Left lung (tissue), 10 donors: Measurements from ENCODE around the gene POLA2. TPM values are rescaled to one million over a fixed set of nuclear protein-coding genes. Genes with fewer than 3 reads are reported as not detected.

Experiments used
- ATAC-seq: fragments of 200-7000 bp; cut with Tn5 transposase; one replicate; pipeline ENCODE4 v1.9.1; 2020; ENCODE audit warnings: moderate library complexity
- DNase-seq, 4 donors: peaks; one replicate each; pipeline ENCODE4 v3.0.0-alpha.2; 2013 to 2020
- H3K27ac ChIP-seq, 2 donors: fragments of 200-600 bp; sonication (generic) in 1 of 2; one replicate each; pipeline versions ENCODE4 v1.5.0 to v1.8.0; 2020 to 2021
- H3K27me3 ChIP-seq, 2 donors: fragments of 200-600 bp; sonication (generic) in 1 of 2; one replicate each; pipeline versions ENCODE4 v1.5.0 to v1.8.0; 2020 to 2021
- H3K36me3 ChIP-seq, 2 donors: fragments of 200-600 bp; sonication (generic) in 1 of 2; one replicate each; pipeline versions ENCODE4 v1.5.0 to v1.8.0; 2020 to 2021
- H3K4me1 ChIP-seq, 2 donors: fragments of 200-600 bp; one replicate each; pipeline ENCODE4 v1.8.0; 2021
- H3K4me3 ChIP-seq, 2 donors: fragments of 200-600 bp; sonication (generic) in 1 of 2; one replicate each; pipeline versions ENCODE4 v1.5.0 to v1.8.0; 2020 to 2021; ENCODE audit warnings: mild to moderate bottlenecking in 1 of 2
- H3K9me3 ChIP-seq, 2 donors: fragments of 200-600 bp; sonication (generic) in 1 of 2; one replicate each; pipeline versions ENCODE4 v1.5.0 to v1.8.0; 2020 to 2021
- CTCF ChIP-seq, 2 donors: fragments of 200-600 bp; sonication (generic) in 1 of 2; IDR thresholded peaks; one replicate each; pipeline versions ENCODE4 v1.5.0 to v1.8.0; 2021; ENCODE audit warnings: antibody characterized with exemption in 2 of 2
- intact Hi-C, 2 donors: fragments of 100-400 bp; cut with DNase I; formaldehyde crosslinking; loops; one replicate each; pipeline versions ENCODE4 v1.11.2 to v1.14.2; 2022
- polyA plus RNA-seq, 6 donors: library from polyadenylated mRNA; unstranded; fragments of 120-200 nt; gene quantifications; one replicate each; pipeline ENCODE4 v1.2.1, GENCODE V29; 2013; ENCODE audit not compliant: insufficient read length in 6 of 6
- total RNA-seq, 2 donors: library from RNA; stranded (reverse); fragmentation: NEBNext Ultra II Directional; extraction: Animal tissue kit (Norgen Biotek cat#: 25700); gene quantifications; one replicate each; pipeline ENCODE4 v1.2.1, GENCODE V29; 2021
- donor health status: DM: no; HTN: yes; CAD: no.
- donor health status: DM: no; HTN: no; CAD: no.

The POLA2 gene
- total and polyA plus RNA-seq, 8 donors: 9.4 to 30.2 (median 21.1) TPM

- Histone ChIP-seq H3K27me3 (peaks cover 0 to 9% of the 10 kb centered on the region in 2 donors), H3K9me3 (no peaks in the 10 kb centered on the region), H3K4me1 (peaks cover 24 to 85% of the 10 kb centered on the region in 2 donors), H3K27ac (no peak overlapping the region), H3K36me3 (no peaks in the 10 kb centered on the region), H3K4me3 (no peak overlapping the region)
- DNase-seq: peak in 1 of 4 donors; percentile 80
- ATAC-seq: no peak
- TF ChIP-seq CTCF (IDR thresholded peaks at IDR 0.05): no peak
- intact Hi-C loops: no loop called here
Measured at GRCh38 chr11:65311170-65311678, 49.5 kb downstream of the POLA2 start.

DNA sequence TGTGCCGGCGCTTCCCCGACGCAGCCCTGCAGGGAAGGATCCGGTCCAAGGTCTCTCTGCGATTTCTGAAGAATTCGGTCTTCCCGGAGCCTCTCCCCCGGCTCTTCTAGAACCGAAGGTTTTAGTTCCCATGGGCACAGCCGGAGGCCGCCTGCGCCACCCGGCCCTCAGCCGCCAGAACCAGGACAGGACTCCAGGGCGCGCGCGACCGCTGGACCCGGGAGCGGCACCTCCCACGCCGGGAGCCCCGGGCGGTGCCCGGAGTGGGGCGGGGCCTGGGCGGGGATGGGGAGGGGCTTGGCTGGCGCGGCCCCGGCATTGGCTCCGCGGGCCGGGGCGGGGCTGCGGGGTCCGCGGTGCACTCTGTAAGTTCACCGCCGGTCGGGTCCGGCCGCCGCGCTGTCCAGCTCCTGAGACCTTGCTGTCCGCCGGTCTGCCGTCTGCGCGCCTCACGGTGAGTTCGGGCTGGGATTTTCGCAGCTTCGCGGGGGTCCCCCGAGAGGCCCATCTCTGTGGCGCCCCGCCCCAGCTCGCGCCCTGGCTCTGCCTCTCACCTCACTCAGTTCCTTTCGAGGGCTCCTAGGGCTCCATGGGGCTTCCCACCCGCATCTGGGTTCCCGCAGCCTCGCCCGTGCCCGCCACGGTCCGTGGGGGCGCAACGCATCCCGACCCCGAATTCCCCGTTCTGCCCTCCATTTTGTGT, 52.9 kb downstream of the POLA2 start, which contains the start of gene CDC42EP2:
Gene CDC42EP2 (plus strand): TSS at position 366 of the 703 bp plus-strand sequence. CDS start 6,033 bp downstream, outside the sequence.
- Histone ChIP-seq H3K27ac (peak within 1 kb of the TSS; percentile 75 to 82), H3K4me3 (peak within 1 kb of the TSS; percentile 72 to 97), H3K36me3 (no peaks in the 10 kb centered on the region), H3K27me3 (peaks cover 0 to 9% of the 10 kb centered on the region in 2 donors), H3K9me3 (no peaks in the 10 kb centered on the region), H3K4me1 (peaks cover 34 to 85% of the 10 kb centered on the region in 2 donors)
- DNase-seq (peak; percentile 82 to 97 (median 90)), ATAC-seq (peak; percentile 95)
- peak in 1 of 2 donors; percentile 36 for TF ChIP-seq CTCF (IDR thresholded peaks at IDR 0.05)
- intact Hi-C loops: no loop called here

GRCh38 chr11:65315204-65315865, 53.6 kb downstream of the POLA2 start:
- DNase-seq: peak; percentile 78 to 97 (median 90)
- H3K4me3 ChIP-seq: peak overlapping the region; percentile 72 to 97
- peak; percentile 92 to 94 for TF ChIP-seq CTCF (IDR thresholded peaks at IDR 0.05)
- peaks cover 0 to 9% of the 10 kb centered on the region in 2 donors for H3K27me3 ChIP-seq
- H3K27ac ChIP-seq: peak overlapping the region; percentile 75 to 82
- H3K4me1 ChIP-seq: peaks cover 28 to 83% of the 10 kb centered on the region in 2 donors
- ATAC-seq: peak; percentile 75
- H3K9me3 ChIP-seq: no peaks in the 10 kb centered on the region
- intact Hi-C loops: no loop called here
- peaks cover 0 to 5% of the 10 kb centered on the region in 2 donors for H3K36me3 ChIP-seq

DNA sequence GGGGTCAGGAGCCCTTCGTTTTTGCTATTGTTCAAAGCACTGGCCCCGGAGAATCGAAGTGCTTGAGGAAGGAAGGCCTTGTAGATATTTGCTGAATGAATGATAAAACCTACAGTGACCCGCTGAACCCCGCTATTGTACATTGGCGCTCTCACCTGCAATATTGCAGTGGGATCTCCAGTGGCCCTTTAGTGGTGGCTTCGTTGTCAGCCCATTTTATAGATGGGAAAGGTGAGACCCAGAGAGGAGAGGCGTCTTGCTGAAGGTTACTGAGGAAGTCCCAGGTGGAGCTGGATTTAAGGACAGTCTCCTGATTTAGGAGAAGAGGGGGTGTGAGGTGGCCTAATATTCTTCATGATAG, 54.1 kb downstream of the POLA2 start:
- H3K27me3 ChIP-seq: peaks cover 0 to 9% of the 10 kb centered on the region in 2 donors
- ATAC-seq (no peak), DNase-seq (no peak)
- H3K9me3 ChIP-seq: no peaks in the 10 kb centered on the region
- intact Hi-C loops: no loop called here
- H3K4me1 ChIP-seq: peaks cover 25 to 83% of the 10 kb centered on the region in 2 donors
- H3K4me3 ChIP-seq: peak overlapping the region; percentile 72 to 97
- H3K36me3 ChIP-seq: peaks cover 0 to 10% of the 10 kb centered on the region in 2 donors
- TF ChIP-seq CTCF (IDR thresholded peaks at IDR 0.05): peak in 1 of 2 donors; percentile 6
- peak overlapping the region; percentile 60 to 82 for H3K27ac ChIP-seq
